Measurements from ENCODE around the gene PTPRN2.

- TF ChIP-seq CTCF (conservative IDR thresholded peaks at IDR 0.05 in 1 of 2, IDR thresholded peaks at IDR 0.05 in 1 of 2; ENCODE audit: low read depth in 1 of 2, low read length in 2 of 2): no peak
- TF ChIP-seq EZH2 (IDR thresholded peaks at IDR 0.05; ENCODE audit: low read length, missing control alignments): no peak
These were observed 49.3 kb downstream of the PTPRN2 start for GRCh38 chr7:158538156-158538946.

Data from fibroblast of lung (primary cell).